Measurements from ENCODE around the gene TRIM2.

DNA sequence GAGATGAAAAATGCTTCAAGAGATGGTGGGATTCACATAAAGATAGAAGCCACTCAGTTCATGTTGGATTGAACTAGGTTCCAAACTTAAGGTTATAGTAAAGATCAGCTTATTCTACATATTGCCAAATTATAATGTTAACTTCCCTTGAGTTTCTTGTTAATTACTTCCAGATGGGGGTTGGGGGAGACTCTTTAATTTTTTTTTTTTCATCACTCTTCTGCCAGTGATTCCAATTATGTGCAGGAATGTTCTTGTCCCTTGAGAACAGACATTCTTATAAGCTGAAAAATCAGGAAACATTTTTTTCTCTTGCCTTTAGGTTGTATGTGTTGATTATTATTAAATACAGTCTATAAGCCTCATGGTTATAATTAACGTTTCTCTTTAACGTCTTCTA is 170.2 kb downstream of the TRIM2 start:
- TF ChIP-seq, protein P1, sequence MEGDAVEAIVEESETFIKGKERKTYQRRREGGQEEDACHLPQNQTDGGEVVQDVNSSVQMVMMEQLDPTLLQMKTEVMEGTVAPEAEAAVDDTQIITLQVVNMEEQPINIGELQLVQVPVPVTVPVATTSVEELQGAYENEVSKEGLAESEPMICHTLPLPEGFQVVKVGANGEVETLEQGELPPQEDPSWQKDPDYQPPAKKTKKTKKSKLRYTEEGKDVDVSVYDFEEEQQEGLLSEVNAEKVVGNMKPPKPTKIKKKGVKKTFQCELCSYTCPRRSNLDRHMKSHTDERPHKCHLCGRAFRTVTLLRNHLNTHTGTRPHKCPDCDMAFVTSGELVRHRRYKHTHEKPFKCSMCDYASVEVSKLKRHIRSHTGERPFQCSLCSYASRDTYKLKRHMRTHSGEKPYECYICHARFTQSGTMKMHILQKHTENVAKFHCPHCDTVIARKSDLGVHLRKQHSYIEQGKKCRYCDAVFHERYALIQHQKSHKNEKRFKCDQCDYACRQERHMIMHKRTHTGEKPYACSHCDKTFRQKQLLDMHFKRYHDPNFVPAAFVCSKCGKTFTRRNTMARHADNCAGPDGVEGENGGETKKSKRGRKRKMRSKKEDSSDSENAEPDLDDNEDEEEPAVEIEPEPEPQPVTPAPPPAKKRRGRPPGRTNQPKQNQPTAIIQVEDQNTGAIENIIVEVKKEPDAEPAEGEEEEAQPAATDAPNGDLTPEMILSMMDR (IDR thresholded peaks at IDR 0.05), result no peak
- TF ChIP-seq POLR2A (IDR thresholded peaks at IDR 0.05) (no peak), POLR2AphosphoS5 (IDR thresholded peaks at IDR 0.05; ENCODE audit: insufficient read depth in 1 of 2, low read depth in 1 of 2) (no peak)

Measured in vagina (tissue), 2 donors.